Omental fat pad (tissue), 4 donors: ENCODE measurements around the gene SH3RF1. TPM values are rescaled to one million over a fixed set of nuclear protein-coding genes. Genes with fewer than 3 reads are reported as not detected.
A peak's percentile ranks its signal among the peaks of the same experiment; 100 is the strongest.

Source experiments
- ATAC-seq: fragments of 150-250 bp; one replicate; pipeline ENCODE4 v1.9.1; 2016; ENCODE audit warnings: mild to moderate bottlenecking, moderate library complexity; ENCODE audit not compliant: low FRiP score
- DNase-seq: peaks from one replicate; pipeline ENCODE4 v3.0.0-alpha.2; 2019; ENCODE audit warnings: low spot score
- total RNA-seq, 4 donors: library from RNA; depleted of rRNA; stranded (reverse); fragments of >200 nt; gene quantifications; one replicate each; pipeline ENCODE4 v1.1.0, GENCODE V29; 2016
- TF ChIP-seq, protein P1 (sequence below), 3 donors: fragments of 450-650 bp; IDR thresholded peaks; one replicate each; pipeline ENCODE4 v1.5.1; 2016 to 2017; ENCODE audit warnings: antibody characterized with exemption in 3 of 3, mild to moderate bottlenecking in 3 of 3, moderate library complexity in 2 of 3

The SH3RF1 gene
- total RNA-seq, result 10 to 100 TPM; 15.9 to 28.5 (median 23.5) TPM

GRCh38 chr4:169270810-169271691 lies at the start of gene SH3RF1:
Gene SH3RF1 (minus strand): TSS chr4:169270956. CDS start chr4:169269212, 1,744 bp downstream.
- TF ChIP-seq, protein P1, sequence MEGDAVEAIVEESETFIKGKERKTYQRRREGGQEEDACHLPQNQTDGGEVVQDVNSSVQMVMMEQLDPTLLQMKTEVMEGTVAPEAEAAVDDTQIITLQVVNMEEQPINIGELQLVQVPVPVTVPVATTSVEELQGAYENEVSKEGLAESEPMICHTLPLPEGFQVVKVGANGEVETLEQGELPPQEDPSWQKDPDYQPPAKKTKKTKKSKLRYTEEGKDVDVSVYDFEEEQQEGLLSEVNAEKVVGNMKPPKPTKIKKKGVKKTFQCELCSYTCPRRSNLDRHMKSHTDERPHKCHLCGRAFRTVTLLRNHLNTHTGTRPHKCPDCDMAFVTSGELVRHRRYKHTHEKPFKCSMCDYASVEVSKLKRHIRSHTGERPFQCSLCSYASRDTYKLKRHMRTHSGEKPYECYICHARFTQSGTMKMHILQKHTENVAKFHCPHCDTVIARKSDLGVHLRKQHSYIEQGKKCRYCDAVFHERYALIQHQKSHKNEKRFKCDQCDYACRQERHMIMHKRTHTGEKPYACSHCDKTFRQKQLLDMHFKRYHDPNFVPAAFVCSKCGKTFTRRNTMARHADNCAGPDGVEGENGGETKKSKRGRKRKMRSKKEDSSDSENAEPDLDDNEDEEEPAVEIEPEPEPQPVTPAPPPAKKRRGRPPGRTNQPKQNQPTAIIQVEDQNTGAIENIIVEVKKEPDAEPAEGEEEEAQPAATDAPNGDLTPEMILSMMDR (IDR thresholded peaks at IDR 0.05), result no peak
- DNase-seq, result peak; percentile 60
- ATAC-seq, result peak; percentile 80

DNA sequence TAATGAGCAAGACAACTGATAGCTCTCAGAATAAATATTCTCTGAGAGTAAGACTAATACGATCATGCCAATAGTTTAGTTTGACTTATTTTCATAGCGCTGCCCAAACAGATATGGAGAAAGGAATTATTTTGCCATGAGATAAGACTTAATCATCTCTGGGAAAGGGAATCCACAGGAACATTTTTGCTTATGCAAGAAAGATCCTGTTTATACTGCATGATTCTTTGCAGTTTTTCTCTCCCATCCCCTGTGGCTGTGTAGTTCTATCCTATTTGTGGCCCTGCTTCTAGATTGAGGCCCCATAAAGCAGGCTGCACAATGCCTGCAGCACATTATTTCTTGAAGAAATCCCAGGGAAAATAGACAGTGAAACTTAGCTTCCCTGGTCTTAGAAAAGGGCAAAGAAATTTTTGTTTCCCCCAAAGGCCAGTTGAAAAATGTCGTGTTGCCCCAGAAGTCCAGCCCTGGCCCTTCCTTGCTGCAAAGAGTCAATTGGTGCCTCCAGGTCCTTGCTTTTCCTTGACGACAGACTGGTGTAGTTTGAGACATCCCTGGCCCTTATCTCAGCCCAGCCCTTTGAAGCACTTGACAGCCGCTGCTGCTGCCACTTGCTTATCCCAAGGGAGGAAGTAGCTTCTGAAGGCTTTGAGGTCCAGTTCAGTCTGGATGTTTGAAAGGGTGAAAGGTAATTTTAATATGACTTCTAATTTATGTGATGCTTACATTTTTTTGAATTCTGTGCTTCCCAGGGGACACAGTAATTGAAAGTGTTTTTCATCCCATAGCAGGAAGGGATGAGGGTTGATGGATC lies 45.0 kb upstream of the SH3RF1 start:
- DNase-seq, result no peak
- TF ChIP-seq, protein P1 (IDR thresholded peaks at IDR 0.05), result no peak
- ATAC-seq, result peak; percentile 80

- peak; percentile 43 for ATAC-seq
- TF ChIP-seq, protein P1 (IDR thresholded peaks at IDR 0.05), result no peak
- DNase-seq, result no peak
Observed at GRCh38 chr4:169314906-169315305, 44.1 kb upstream of the SH3RF1 start.

DNA sequence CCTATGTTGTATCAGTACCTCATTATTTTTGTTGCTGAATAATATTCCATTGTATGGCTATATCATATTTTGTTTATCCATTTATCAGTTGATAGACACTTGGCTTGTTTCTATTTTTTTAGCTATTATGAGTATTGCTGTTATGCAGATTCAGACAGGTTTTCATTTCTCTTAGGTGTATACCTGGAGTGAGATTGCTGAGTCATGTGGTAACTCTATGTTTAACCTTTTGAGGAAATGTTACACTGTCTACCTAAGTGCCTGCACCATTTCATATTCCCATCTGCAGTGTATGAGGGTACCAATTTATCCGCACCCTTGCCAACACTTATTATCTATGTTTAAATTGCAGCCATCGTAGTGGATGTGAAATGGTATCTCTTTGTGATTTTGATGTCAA lies 43.0 kb upstream of the SH3RF1 start:
- ATAC-seq (no peak), DNase-seq (no peak)
- TF ChIP-seq, protein P1 (IDR thresholded peaks at IDR 0.05), result no peak

DNA sequence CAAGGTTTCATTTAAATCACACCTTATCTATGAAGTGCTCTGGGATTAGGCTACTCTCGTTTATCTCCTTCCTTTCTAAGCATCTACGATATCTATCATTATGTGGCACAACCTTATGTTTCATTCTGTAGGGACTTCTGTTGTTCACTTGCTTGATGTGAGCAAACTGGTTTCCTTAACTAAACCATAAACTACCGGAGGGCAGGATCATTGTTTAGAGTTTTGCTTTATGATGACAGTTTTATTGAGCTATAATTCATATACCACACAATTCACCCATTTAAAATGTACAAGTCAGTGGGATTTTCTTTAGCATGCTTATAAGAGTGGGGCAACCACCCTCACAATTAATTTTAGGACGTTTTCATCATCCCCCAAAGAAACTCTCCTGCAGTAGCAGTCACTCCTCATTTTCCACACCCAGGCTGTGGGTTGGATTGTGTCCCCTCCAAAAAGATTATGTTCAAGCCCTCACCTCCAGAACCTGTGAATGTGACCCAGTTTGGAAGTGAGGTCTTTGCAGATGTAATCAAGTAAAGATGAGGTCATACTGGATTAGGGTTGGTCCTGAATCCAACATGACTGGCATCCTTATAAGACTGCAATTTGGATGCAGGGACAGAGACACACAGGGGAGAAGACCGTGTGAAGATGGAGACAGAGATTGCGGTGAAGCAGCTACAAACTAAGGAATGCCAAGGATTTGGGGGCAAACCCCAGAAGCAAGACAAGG lies 42.1 kb upstream of the SH3RF1 start:
- TF ChIP-seq, protein P1 (IDR thresholded peaks at IDR 0.05), result no peak
- ATAC-seq (no peak), DNase-seq (no peak)

DNA sequence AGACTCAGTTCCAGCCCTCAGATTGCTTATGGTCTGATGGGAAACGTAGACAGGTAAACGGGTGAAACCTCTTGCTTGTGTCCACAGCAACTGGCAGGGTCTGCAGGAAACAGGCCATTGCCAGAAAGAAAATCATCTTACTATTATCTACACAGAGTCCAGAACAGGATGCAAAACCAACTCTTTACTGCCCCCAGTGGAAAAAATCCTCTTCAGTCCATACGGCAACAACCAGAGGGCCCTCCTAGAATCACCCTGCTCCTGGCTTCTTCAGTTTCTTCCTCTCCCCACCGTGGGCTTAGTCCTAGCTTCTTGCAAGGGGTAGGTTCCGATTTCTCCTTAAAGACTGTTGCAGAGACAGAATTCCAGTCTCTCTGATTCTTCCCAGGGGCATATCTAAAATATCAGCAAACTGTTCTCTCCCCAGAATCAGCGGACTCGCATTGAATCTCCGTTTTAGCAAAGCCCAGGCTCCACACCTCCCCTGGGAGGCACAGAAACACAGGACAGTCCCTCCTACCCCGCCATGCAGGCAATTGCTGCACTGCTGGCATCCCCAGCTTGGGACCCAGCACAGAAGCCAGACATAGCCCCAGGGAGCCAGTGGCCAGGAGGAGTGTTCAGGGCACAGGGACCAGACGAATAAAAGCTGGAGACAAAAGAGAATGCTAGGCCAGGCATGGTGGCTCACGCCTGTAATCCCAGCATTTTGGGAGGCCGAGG lies 41.0 kb upstream of the SH3RF1 start:
- ATAC-seq (no peak), DNase-seq (no peak)
- TF ChIP-seq, protein P1 (IDR thresholded peaks at IDR 0.05), result no peak
